Astrocyte of the spinal cord (primary cell): ENCODE data around the gene COPB1.

Experiments used
- DNase-seq: peaks from one replicate; pipeline ENCODE4 v3.0.0; 2011; ENCODE audit warnings: low read depth, low spot score
- H3K4me3 ChIP-seq: 2 replicates; pipeline ENCODE4 v1.5.1; 2011; ENCODE audit warnings: low read depth, mild to moderate bottlenecking, low read length, moderate library complexity
- in situ Hi-C: cut with HindIII; loops from 2 replicates; pipeline ENCODE4 v1.10.0; 2017; ENCODE audit warnings: low sequenced_read_pairs
- TF ChIP-seq, protein P1 (sequence below): IDR thresholded peaks from 2 replicates; pipeline ENCODE4 v1.5.1; 2012; ENCODE audit warnings: low read depth, mild to moderate bottlenecking, low read length, inconsistent platforms

Gene COPB1

DNA sequence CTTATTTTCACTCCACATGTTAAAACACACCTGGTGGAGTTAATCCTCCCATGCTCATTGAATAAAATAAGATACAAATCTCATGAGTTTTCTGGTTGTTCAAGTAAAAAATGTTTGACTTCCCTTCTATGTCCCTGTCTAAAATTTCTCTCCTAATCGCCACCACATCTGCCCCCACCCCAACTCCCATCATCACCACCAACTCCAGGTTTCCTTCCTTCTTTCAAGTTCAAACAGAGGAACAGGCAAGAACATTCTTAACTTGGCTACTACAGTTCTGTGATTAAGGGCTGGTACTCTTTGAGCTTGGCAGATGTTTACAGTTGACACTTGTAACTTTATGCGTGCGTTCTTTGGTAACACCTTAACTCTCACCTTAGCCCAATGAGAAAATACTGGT is 29.7 kb upstream of the COPB1 start:
- DNase-seq: no peak
- TF ChIP-seq, protein P1, sequence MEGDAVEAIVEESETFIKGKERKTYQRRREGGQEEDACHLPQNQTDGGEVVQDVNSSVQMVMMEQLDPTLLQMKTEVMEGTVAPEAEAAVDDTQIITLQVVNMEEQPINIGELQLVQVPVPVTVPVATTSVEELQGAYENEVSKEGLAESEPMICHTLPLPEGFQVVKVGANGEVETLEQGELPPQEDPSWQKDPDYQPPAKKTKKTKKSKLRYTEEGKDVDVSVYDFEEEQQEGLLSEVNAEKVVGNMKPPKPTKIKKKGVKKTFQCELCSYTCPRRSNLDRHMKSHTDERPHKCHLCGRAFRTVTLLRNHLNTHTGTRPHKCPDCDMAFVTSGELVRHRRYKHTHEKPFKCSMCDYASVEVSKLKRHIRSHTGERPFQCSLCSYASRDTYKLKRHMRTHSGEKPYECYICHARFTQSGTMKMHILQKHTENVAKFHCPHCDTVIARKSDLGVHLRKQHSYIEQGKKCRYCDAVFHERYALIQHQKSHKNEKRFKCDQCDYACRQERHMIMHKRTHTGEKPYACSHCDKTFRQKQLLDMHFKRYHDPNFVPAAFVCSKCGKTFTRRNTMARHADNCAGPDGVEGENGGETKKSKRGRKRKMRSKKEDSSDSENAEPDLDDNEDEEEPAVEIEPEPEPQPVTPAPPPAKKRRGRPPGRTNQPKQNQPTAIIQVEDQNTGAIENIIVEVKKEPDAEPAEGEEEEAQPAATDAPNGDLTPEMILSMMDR: no peak
- no peak overlapping the region for H3K4me3 ChIP-seq
- in situ Hi-C loops: no loop called here

DNA sequence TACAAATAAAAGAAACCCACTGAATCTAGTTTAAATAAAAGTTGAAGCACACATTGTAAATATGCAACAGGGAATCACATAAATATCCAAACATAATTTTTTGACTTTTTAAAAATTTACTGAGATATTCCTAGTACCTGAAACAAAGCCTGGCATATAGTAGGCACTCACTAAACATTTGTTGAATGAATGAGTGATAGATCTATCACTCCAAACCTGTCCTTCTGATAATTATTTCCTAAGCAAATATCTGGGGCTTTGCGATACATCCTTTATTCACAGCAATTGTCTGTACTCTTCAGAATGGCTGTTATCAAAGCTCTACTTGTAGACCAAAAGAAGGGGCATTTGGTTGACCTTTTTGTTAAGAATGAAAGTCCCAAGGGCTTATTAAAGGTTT is 23.2 kb upstream of the COPB1 start:
- in situ Hi-C loops: no loop called here
- H3K4me3 ChIP-seq: no peak overlapping the region
- no peak for DNase-seq
- TF ChIP-seq, protein P1: no peak

DNA sequence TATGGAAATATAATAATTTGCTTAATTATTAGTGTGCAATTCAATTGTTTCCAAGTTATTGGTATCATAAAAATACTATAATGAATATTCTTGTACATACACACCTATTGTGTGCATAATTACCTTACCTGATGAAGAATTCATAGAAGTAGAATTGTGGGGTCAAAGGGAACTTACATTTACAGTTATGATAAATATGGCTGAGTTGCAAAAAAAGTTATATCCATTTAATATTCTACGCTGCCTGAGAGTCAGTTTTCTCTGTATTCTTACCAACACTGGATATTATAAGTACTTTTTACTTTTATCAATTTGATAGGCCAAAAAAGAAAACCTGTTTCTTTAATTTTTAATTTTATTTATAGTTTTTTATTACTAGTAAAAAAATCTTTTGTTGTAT is 22.6 kb upstream of the COPB1 start:
- H3K4me3 ChIP-seq: no peak overlapping the region
- TF ChIP-seq, protein P1: no peak
- DNase-seq: no peak
- in situ Hi-C loops: no loop called here

DNA sequence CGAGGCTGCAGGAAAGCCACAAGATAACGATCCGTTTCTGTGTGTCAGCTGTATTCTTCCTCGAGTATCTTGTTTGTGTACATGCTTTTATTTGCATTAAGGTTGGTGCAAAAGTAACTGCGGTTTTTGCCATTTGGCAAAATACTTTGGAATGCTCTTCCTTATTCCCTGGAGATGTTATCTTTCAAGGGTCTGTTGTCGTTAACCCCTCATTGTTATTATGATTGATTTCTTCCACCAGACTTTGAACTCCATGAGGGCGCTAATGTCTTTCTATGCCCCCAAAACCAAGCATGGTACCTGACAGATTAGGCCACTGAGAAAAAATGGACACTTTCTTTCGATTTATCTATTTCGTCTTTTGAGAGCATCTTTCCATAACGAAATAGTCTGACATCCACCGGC is 21.1 kb upstream of the COPB1 start:
- H3K4me3 ChIP-seq: peak overlapping the region; percentile 96

DNA sequence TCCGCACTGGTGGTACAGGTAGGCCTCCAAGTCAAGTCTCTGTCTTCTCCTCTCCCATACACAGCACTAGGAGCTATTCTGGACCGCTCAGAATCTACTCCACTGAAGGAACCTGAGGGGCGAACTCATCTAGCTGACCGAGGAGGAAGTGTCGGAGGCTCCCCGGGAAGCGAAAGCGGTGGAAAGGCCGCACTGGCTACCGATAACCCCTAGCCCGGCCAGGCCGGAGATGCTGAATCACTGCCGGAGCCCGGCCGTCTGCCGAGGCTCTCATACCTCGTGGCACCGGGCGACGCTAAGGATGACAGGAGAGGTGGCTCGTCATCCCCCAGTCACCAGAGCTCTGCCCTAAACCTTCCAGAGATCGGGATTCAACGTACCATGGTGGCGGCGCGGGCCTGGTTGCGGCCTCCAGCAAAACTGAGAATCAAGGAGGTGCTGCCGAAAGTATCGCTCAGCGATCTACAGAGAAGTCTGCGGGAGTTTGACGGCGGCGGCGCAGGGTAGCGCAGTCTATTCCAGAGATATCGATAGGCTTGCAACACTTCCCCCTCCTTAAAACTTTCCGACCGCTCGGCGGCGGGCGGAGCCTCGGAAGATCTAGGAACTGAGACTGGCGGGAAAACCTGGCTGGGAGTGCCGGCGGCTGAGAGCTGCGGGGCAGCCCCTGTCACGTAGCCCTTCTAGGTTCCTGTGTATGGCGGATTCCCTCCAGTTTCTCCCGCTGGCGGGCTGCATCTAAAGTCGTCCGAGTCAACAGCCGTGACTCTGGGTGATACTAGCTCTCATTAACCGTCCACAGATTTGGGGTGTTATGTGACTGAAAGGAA is 20.5 kb upstream of the COPB1 start, which contains the start of gene PSMA1:
PSMA1 (minus strand) TSS at position 470 of the 830 bp plus-strand sequence; CDS start at position 383, 87 bp downstream.
- TF ChIP-seq, protein P1: peak; percentile 14
- peak; percentile 97 for DNase-seq
- in situ Hi-C loops: no loop called here
- H3K4me3 ChIP-seq: peak within 1 kb of the TSS; percentile 96

More for the DNA sequence above, 21.1 kb upstream of the COPB1 start:
- TF ChIP-seq, protein P1: no peak
- DNase-seq: no peak
- in situ Hi-C loops: no loop called here

DNA sequence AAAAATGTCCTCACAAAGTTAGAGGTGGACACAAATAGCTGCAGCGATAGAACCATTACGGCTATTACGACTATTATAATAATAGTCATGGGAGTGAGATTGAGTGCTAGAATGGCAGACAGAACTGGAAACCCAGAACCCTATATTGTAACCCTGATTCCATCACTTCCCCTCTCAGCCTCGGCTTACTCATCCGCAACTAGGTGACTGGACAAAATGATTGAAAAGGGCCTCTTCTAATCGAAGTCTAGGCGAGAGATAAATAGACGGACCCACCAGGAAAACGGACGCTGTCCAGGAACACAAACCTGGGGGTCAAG is 19.9 kb upstream of the COPB1 start:
- TF ChIP-seq, protein P1: no peak
- peak overlapping the region; percentile 96 for H3K4me3 ChIP-seq
- no peak for DNase-seq
- in situ Hi-C loops: no loop called here
